Neural progenitor cell (in vitro differentiated cells): ENCODE measurements around the gene CENPP. TPM values are rescaled to one million over a fixed set of nuclear protein-coding genes. Genes with fewer than 3 reads are reported as not detected.
"Not testable (repeated sequence)": the region's sequence is repeated elsewhere in the genome, so short reads cannot be mapped to it uniquely, and the experiment has no call there.

Experiments
- DNase-seq: peaks from one replicate; pipeline ENCODE4 v3.0.0-alpha.2; 2016; ENCODE audit warnings: low spot score
- H2AFZ ChIP-seq: fragments of 200-600 bp; sonication (generic); replicated peaks from 2 replicates; pipeline ENCODE4 v1.6.1; 2016; ENCODE audit warnings: antibody characterized with exemption
- H3F3A ChIP-seq: fragments of 200-600 bp; sonication (generic); 2 replicates; pipeline ENCODE4 v1.6.1; 2016; ENCODE audit warnings: antibody characterized with exemption, low read depth
- H3K27ac ChIP-seq: fragments of 200-600 bp; sonication (generic); 2 replicates; pipeline ENCODE4 v1.5.1; 2016; ENCODE audit warnings: mild to moderate bottlenecking
- H3K27me3 ChIP-seq: fragments of 200-600 bp; sonication (generic); 2 replicates; pipeline ENCODE4 v1.6.1; 2016; ENCODE audit warnings: mild to moderate bottlenecking, moderate library complexity
- H3K36me3 ChIP-seq: fragments of 200-600 bp; sonication (generic); 2 replicates; pipeline ENCODE4 v1.5.1; 2016
- H3K4me1 ChIP-seq: fragments of 200-600 bp; sonication (generic); 2 replicates; pipeline ENCODE4 v1.6.1; 2016; ENCODE audit warnings: mixed run types
- H3K4me2 ChIP-seq: fragments of 200-600 bp; sonication (generic); 2 replicates; pipeline ENCODE4 v1.6.1; 2016
- H3K4me3 ChIP-seq: fragments of 200-600 bp; sonication (generic); 2 replicates; pipeline ENCODE4 v1.5.1; 2016
- H3K79me2 ChIP-seq: fragments of 200-600 bp; sonication (generic); 2 replicates; pipeline ENCODE4 v1.6.1; 2016; ENCODE audit warnings: low read depth
- H3K9ac ChIP-seq: fragments of 200-600 bp; sonication (generic); 2 replicates; pipeline ENCODE4 v1.6.1; 2016
- H3K9me3 ChIP-seq: fragments of 200-600 bp; sonication (generic); 2 replicates; pipeline ENCODE4 v1.5.1; 2016; ENCODE audit warnings: low read depth
- H4K20me1 ChIP-seq: fragments of 200-600 bp; sonication (generic); 2 replicates; pipeline ENCODE4 v1.6.1; 2016; ENCODE audit warnings: low read depth
- H3K27ac Mint-ChIP-seq: 3 replicates; pipeline ENCODE4 v1.8.0; 2021; ENCODE audit warnings: mixed read lengths
- H3K27me3 Mint-ChIP-seq: 2 replicates; pipeline ENCODE4 v1.8.0; 2022; ENCODE audit warnings: low read depth, mild to moderate bottlenecking, inconsistent platforms, moderate library complexity, mixed read lengths; ENCODE audit not compliant: insufficient read depth
- H3K36me3 Mint-ChIP-seq: 3 replicates; pipeline ENCODE4 v1.8.0; 2021; ENCODE audit warnings: mixed read lengths
- H3K4me1 Mint-ChIP-seq: 3 replicates; pipeline ENCODE4 v1.8.0; 2021; ENCODE audit warnings: mixed read lengths
- H3K4me3 Mint-ChIP-seq: 3 replicates; pipeline ENCODE4 v1.8.0; 2021; ENCODE audit warnings: mild to moderate bottlenecking, moderate library complexity, mixed read lengths
- H3K9me3 Mint-ChIP-seq: 3 replicates; pipeline ENCODE4 v1.8.0; 2020; ENCODE audit warnings: mixed read lengths
- CTCF ChIP-seq: fragments of 200-600 bp; sonication (generic); IDR thresholded peaks from 2 replicates; pipeline ENCODE4 v1.5.1; 2017; ENCODE audit warnings: antibody characterized with exemption, mild to moderate bottlenecking
- EZH2 ChIP-seq: fragments of 200-600 bp; sonication (generic); IDR thresholded peaks from 2 replicates; pipeline ENCODE4 v1.6.1; 2017; ENCODE audit warnings: antibody characterized with exemption, mild to moderate bottlenecking, moderate library complexity
- EZH2phosphoT487 ChIP-seq: fragments of 200-600 bp; sonication (generic); IDR thresholded peaks from 2 replicates; pipeline ENCODE4 v1.6.1; 2017; ENCODE audit warnings: antibody characterized with exemption
- total RNA-seq: library from RNA; depleted of rRNA; stranded (reverse); fragments of >200 nt; gene quantifications from 2 replicates; pipeline ENCODE4 v1.2.3, GENCODE V29; 2015; ENCODE audit warnings: low replicate concordance

The CENPP gene
- total RNA-seq, 1 donor from 2014 or later, result 10.7 TPM

DNA sequence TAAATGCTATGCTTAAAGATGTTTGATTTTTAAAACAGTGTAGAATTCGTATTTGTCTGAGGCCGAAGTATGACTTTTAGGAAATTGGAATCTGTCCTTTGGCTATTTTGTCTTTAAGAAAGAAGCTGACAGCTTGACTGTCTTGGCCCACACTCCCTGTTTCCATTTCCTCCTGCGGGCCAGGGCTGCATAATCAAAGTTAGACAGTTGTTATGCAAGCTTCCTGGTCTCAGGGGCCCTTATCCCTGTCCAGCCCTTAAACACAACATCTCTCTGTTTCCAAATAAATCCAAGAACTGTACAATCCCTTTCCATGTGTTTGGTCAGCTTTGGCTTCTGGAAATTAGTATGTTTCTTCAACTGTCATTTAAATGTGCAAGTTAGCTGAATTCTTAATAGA, 264.6 kb downstream of the CENPP start:
- H3K36me3 ChIP-seq, result no peaks in the 10 kb centered on the region
- Mint-ChIP-seq H3K27me3 (no peaks in the 10 kb centered on the region), H3K36me3 (no peaks in the 10 kb centered on the region), H3K9me3 (no peaks in the 10 kb centered on the region), H3K4me3 (no peak overlapping the region), H3K27ac (peak overlapping the region; percentile 55), H3K4me1 (peaks cover 2% of the 10 kb centered on the region)
- no peaks in the 10 kb centered on the region for H3K27me3 ChIP-seq
- no peaks in the 10 kb centered on the region for H4K20me1 ChIP-seq
- TF ChIP-seq EZH2phosphoT487 (no peak), EZH2 (no peak)
- H3K79me2 ChIP-seq, result no peaks in the 10 kb centered on the region
- H3K9me3 ChIP-seq, result no peaks in the 10 kb centered on the region
- no peak overlapping the region for H2AFZ ChIP-seq
- no peak overlapping the region for H3K27ac ChIP-seq
- H3K4me2 ChIP-seq, result no peak overlapping the region
- no peak for DNase-seq
- H3K9ac ChIP-seq, result no peak overlapping the region
- H3F3A ChIP-seq, result no peaks in the 10 kb centered on the region
- no peaks in the 10 kb centered on the region for H3K4me1 ChIP-seq
- no peak overlapping the region for H3K4me3 ChIP-seq

DNA sequence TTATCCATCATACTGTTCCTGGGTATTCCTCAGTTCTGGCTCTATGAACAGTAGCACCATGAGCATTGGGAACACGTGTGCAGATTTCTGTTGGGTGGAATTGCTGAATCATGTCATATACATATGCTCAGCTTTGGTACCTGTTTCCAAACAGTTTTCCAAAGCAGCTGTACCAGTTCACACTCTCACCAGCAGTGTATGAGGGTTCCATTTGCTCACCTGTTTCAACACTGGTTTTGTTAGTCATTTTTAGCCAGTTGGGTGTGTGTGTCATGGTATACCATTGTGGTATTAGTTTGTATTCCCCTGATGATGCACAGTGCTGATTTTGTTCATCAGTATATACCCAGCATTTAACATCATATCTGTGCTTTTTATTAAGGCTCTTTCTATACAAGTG, 266.8 kb downstream of the CENPP start:
- no peak overlapping the region for H2AFZ ChIP-seq
- no peak overlapping the region for H3K9ac ChIP-seq
- no peak overlapping the region for H3K4me3 ChIP-seq
- H3K27ac ChIP-seq, result no peak overlapping the region
- Mint-ChIP-seq H3K4me1 (peaks cover 2% of the 10 kb centered on the region), H3K27ac (no peak overlapping the region), H3K36me3 (no peaks in the 10 kb centered on the region), H3K9me3 (no peaks in the 10 kb centered on the region), H3K27me3 (no peaks in the 10 kb centered on the region), H3K4me3 (no peak overlapping the region)
- no peaks in the 10 kb centered on the region for H3K4me1 ChIP-seq
- H3F3A ChIP-seq, result no peaks in the 10 kb centered on the region
- H4K20me1 ChIP-seq, result no peaks in the 10 kb centered on the region
- no peaks in the 10 kb centered on the region for H3K9me3 ChIP-seq
- H3K36me3 ChIP-seq, result no peaks in the 10 kb centered on the region
- TF ChIP-seq CTCF (no peak), EZH2phosphoT487 (no peak), EZH2 (no peak)
- H3K27me3 ChIP-seq, result no peaks in the 10 kb centered on the region
- H3K4me2 ChIP-seq, result no peak overlapping the region
- no peaks in the 10 kb centered on the region for H3K79me2 ChIP-seq
- no peak for DNase-seq

- H3K36me3 Mint-ChIP-seq, result no peaks in the 10 kb centered on the region
- no peaks in the 10 kb centered on the region for H3K27me3 Mint-ChIP-seq
- H3K4me3 Mint-ChIP-seq, result no peak overlapping the region
These were observed 267.5 kb downstream of the CENPP start for GRCh38 chr9:92592946-92593861.

DNA sequence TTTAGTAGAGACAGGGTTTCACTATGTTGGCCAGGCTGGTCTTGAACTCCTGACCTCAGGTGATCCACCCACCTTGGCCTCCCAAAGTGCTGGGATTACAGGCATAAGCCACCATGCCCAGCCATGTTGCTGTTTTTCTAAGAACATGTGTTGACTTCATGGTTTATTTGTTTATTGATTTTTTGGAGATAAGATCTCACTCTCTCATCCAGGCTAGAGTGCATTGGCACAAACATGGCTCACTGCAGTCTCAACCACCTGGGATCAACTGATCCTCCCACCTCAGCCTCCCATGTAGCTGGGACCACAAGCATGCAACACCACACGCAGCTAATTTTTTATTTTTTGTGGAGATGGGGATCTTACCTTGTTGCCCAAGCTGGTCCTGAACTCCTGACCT, 269.3 kb downstream of the CENPP start:
- H3K4me2 ChIP-seq, H3K9ac ChIP-seq, H3K27me3 Mint-ChIP-seq, H3K27ac Mint-ChIP-seq, H3K4me3 ChIP-seq, DNase-seq, H2AFZ ChIP-seq, H3K4me1 ChIP-seq, H3K27me3 ChIP-seq, H3K4me3 Mint-ChIP-seq, H3F3A ChIP-seq, H3K27ac ChIP-seq, H3K79me2 ChIP-seq, H3K36me3 Mint-ChIP-seq, H4K20me1 ChIP-seq, H3K9me3 Mint-ChIP-seq, H3K4me1 Mint-ChIP-seq, H3K9me3 ChIP-seq, H3K36me3 ChIP-seq: not testable (repeated sequence)

More at GRCh38 chr9:92592946-92593861, 267.5 kb downstream of the CENPP start:
- TF ChIP-seq CTCF (no peak), EZH2phosphoT487 (no peak), EZH2 (no peak)
- H3K27ac Mint-ChIP-seq, result no peak overlapping the region
- Histone ChIP-seq H3K27ac (no peak overlapping the region), H3K4me1 (no peaks in the 10 kb centered on the region), H3K9ac (no peak overlapping the region), H4K20me1 (no peaks in the 10 kb centered on the region), H3K79me2 (no peaks in the 10 kb centered on the region), H3K4me2 (no peak overlapping the region), H3K27me3 (no peaks in the 10 kb centered on the region), H3F3A (no peaks in the 10 kb centered on the region), H2AFZ (no peak overlapping the region), H3K9me3 (no peaks in the 10 kb centered on the region), H3K36me3 (no peaks in the 10 kb centered on the region), H3K4me3 (no peak overlapping the region)
- H3K4me1 Mint-ChIP-seq, result peaks cover 2% of the 10 kb centered on the region
- H3K9me3 Mint-ChIP-seq, result no peaks in the 10 kb centered on the region
- DNase-seq, result no peak
